Measurements from ENCODE around the gene HDGFL3.

Gene HDGFL3

GRCh38 chr15:83198476-83198875 lies 9.1 kb downstream of the HDGFL3 start:
- no peak for TF ChIP-seq REST (IDR thresholded peaks at IDR 0.05; ENCODE audit: low read depth)
- TF ChIP-seq EGR1 (IDR thresholded peaks at IDR 0.05): no peak
- no peak for TF ChIP-seq RAD21 (IDR thresholded peaks at IDR 0.05; ENCODE audit: low read depth)
- TF ChIP-seq ZBTB7A (IDR thresholded peaks at IDR 0.05; ENCODE audit: low read depth): no peak
- TF ChIP-seq FOXM1 (IDR thresholded peaks at IDR 0.05; ENCODE audit: borderline replicate concordance, low read depth): no peak
- no peak for TF ChIP-seq EP300 (IDR thresholded peaks at IDR 0.05; ENCODE audit: borderline replicate concordance)
- TF ChIP-seq NFIC (IDR thresholded peaks at IDR 0.05): no peak
- TF ChIP-seq TEAD4 (IDR thresholded peaks at IDR 0.05): no peak
- TF ChIP-seq TAF1 (IDR thresholded peaks at IDR 0.05; ENCODE audit: low read depth): no peak
- no peak for TF ChIP-seq YY1 (IDR thresholded peaks at IDR 0.05; ENCODE audit: low read depth)
- TF ChIP-seq CREB1 (IDR thresholded peaks at IDR 0.05; ENCODE audit: low read depth): no peak

GRCh38 chr15:83194528-83194927 lies 13.1 kb downstream of the HDGFL3 start:
- no peak for TF ChIP-seq MAX (IDR thresholded peaks at IDR 0.05)
- TF ChIP-seq YY1 (IDR thresholded peaks at IDR 0.05; ENCODE audit: low read depth): no peak
- no peak for TF ChIP-seq REST (IDR thresholded peaks at IDR 0.05; ENCODE audit: low read depth)
- TF ChIP-seq CEBPB (IDR thresholded peaks at IDR 0.05): no peak
- TF ChIP-seq ZBTB7A (IDR thresholded peaks at IDR 0.05; ENCODE audit: low read depth): no peak
- TF ChIP-seq USF1 (IDR thresholded peaks at IDR 0.05): no peak

GRCh38 chr15:83193721-83194120 lies 13.9 kb downstream of the HDGFL3 start:
- TF ChIP-seq TCF12 (IDR thresholded peaks at IDR 0.05; ENCODE audit: low read depth) (no peak), ZBTB7A (IDR thresholded peaks at IDR 0.05; ENCODE audit: low read depth) (no peak)

GRCh38 chr15:83192742-83193141 lies 14.9 kb downstream of the HDGFL3 start:
- no peak for TF ChIP-seq CREB1 (IDR thresholded peaks at IDR 0.05; ENCODE audit: low read depth)
- no peak for TF ChIP-seq NFIC (IDR thresholded peaks at IDR 0.05)
- no peak for TF ChIP-seq TCF12 (IDR thresholded peaks at IDR 0.05; ENCODE audit: low read depth)
- no peak for TF ChIP-seq EP300 (IDR thresholded peaks at IDR 0.05; ENCODE audit: borderline replicate concordance)
- no peak for TF ChIP-seq FOXM1 (IDR thresholded peaks at IDR 0.05; ENCODE audit: borderline replicate concordance, low read depth)
- TF ChIP-seq ZBTB7A (IDR thresholded peaks at IDR 0.05; ENCODE audit: low read depth): no peak
- no peak for TF ChIP-seq REST (IDR thresholded peaks at IDR 0.05; ENCODE audit: low read depth)
- no peak for TF ChIP-seq EGR1 (IDR thresholded peaks at IDR 0.05)
- TF ChIP-seq USF1 (IDR thresholded peaks at IDR 0.05): no peak
- no peak for TF ChIP-seq RAD21 (IDR thresholded peaks at IDR 0.05; ENCODE audit: low read depth)
- TF ChIP-seq CEBPB (IDR thresholded peaks at IDR 0.05): no peak
- no peak for TF ChIP-seq TAF1 (IDR thresholded peaks at IDR 0.05; ENCODE audit: low read depth)
- no peak for TF ChIP-seq MAX (IDR thresholded peaks at IDR 0.05)
- no peak for TF ChIP-seq YY1 (IDR thresholded peaks at IDR 0.05; ENCODE audit: low read depth)
- TF ChIP-seq TEAD4 (IDR thresholded peaks at IDR 0.05): no peak

- TF ChIP-seq YY1 (IDR thresholded peaks at IDR 0.05; ENCODE audit: low read depth): no peak
- no peak for TF ChIP-seq USF1 (IDR thresholded peaks at IDR 0.05)
- no peak for TF ChIP-seq CREB1 (IDR thresholded peaks at IDR 0.05; ENCODE audit: low read depth)
- TF ChIP-seq FOXM1 (IDR thresholded peaks at IDR 0.05; ENCODE audit: borderline replicate concordance, low read depth): no peak
- no peak for TF ChIP-seq TCF12 (IDR thresholded peaks at IDR 0.05; ENCODE audit: low read depth)
- no peak for TF ChIP-seq TEAD4 (IDR thresholded peaks at IDR 0.05)
- no peak for TF ChIP-seq REST (IDR thresholded peaks at IDR 0.05; ENCODE audit: low read depth)
Measured at GRCh38 chr15:83190450-83190849, 17.2 kb downstream of the HDGFL3 start.
